Lower leg skin (tissue), 3 donors: ENCODE measurements around the gene DISC1.

Source experiments
- POLR2A ChIP-seq, 2 donors: fragments of 450-650 bp; IDR thresholded peaks; one replicate each; pipeline ENCODE4 v1.6.1; 2016 to 2017; ENCODE audit warnings: antibody characterized with exemption in 2 of 2, mild to moderate bottlenecking in 1 of 2, moderate library complexity in 1 of 2
- TF ChIP-seq, protein P1 (sequence below), 3 donors: fragments of 450-650 bp; IDR thresholded peaks; one replicate each; pipeline ENCODE4 v1.5.1; 2016; ENCODE audit warnings: antibody characterized with exemption in 3 of 3, mild to moderate bottlenecking in 3 of 3, moderate library complexity in 2 of 3

DNA sequence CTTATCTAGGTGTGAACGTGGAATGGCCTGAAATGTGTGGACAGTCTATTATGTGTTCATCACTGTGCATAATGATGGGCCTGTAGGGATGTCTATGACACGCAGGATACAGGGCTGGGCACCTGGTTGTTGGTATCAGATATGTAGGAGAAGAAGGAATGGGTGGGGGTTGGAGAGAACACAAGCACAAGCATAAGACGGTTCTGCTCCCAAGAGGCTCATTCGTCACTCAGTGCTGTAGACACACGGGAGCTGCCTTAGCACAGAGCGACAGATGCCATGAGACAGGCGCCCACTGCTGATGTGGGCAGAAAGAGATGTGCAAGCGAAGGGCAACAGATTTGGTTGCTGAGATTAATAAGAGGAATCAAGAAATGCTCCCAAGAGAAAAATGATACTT is 256.2 kb downstream of the DISC1 start:
- TF ChIP-seq, protein P1, sequence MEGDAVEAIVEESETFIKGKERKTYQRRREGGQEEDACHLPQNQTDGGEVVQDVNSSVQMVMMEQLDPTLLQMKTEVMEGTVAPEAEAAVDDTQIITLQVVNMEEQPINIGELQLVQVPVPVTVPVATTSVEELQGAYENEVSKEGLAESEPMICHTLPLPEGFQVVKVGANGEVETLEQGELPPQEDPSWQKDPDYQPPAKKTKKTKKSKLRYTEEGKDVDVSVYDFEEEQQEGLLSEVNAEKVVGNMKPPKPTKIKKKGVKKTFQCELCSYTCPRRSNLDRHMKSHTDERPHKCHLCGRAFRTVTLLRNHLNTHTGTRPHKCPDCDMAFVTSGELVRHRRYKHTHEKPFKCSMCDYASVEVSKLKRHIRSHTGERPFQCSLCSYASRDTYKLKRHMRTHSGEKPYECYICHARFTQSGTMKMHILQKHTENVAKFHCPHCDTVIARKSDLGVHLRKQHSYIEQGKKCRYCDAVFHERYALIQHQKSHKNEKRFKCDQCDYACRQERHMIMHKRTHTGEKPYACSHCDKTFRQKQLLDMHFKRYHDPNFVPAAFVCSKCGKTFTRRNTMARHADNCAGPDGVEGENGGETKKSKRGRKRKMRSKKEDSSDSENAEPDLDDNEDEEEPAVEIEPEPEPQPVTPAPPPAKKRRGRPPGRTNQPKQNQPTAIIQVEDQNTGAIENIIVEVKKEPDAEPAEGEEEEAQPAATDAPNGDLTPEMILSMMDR (IDR thresholded peaks at IDR 0.05) = no peak
- no peak for TF ChIP-seq POLR2A (IDR thresholded peaks at IDR 0.05)
